Stimulated activated CD4-positive, alpha-beta T cell treated with anti-CD3 and anti-CD28 coated beads, Interleukin-1b, Interleukin-23, amount 100 ng/mL, for 48 hours (primary cell): ENCODE measurements around the gene PSAT1.

Experiments used
- DNase-seq: peaks from one replicate; pipeline ENCODE4 v3.0.0-alpha.2; 2020

PSAT1 gene

GRCh38 chr9:78294290-78295176 is 2.4 kb upstream of the PSAT1 start:
- DNase-seq: no peak

GRCh38 chr9:78295177-78295575 is 1.7 kb upstream of the PSAT1 start:
- DNase-seq: no peak

- DNase-seq: no peak
These were observed 1.2 kb upstream of the PSAT1 start for GRCh38 chr9:78295731-78296130.

GRCh38 chr9:78296201-78296892 is 578 bp upstream of the PSAT1 start:
- DNase-seq: peak; percentile 20

- DNase-seq: no peak
These were observed 692 bp downstream of the PSAT1 start for GRCh38 chr9:78297672-78297961.

- DNase-seq: peak; percentile 19
These were observed 1.3 kb downstream of the PSAT1 start for GRCh38 chr9:78298046-78298765.

GRCh38 chr9:78300209-78300608 is 3.3 kb downstream of the PSAT1 start:
- no peak for DNase-seq

GRCh38 chr9:78301466-78301865 is 4.5 kb downstream of the PSAT1 start:
- DNase-seq: no peak

- no peak for DNase-seq
These were observed 6.6 kb downstream of the PSAT1 start for GRCh38 chr9:78303377-78304062.

GRCh38 chr9:78304357-78304756 is 7.4 kb downstream of the PSAT1 start:
- DNase-seq: no peak

- DNase-seq: no peak
These were observed 9.5 kb downstream of the PSAT1 start for GRCh38 chr9:78306222-78307076.

- DNase-seq: no peak
These were observed 10.4 kb downstream of the PSAT1 start for GRCh38 chr9:78307360-78307759.

GRCh38 chr9:78309066-78309465 is 12.1 kb downstream of the PSAT1 start:
- no peak for DNase-seq

GRCh38 chr9:78311075-78311474 is 14.2 kb downstream of the PSAT1 start:
- no peak for DNase-seq

GRCh38 chr9:78311886-78312524 is 15.1 kb downstream of the PSAT1 start:
- no peak for DNase-seq

GRCh38 chr9:78314550-78314949 is 17.6 kb downstream of the PSAT1 start:
- DNase-seq: no peak

- no peak for DNase-seq
These were observed 18.3 kb downstream of the PSAT1 start for GRCh38 chr9:78314953-78315870.

GRCh38 chr9:78316166-78316892 is 19.4 kb downstream of the PSAT1 start:
- DNase-seq: no peak

GRCh38 chr9:78319197-78320029 is 22.5 kb downstream of the PSAT1 start:
- no peak for DNase-seq
